ENCODE data around the gene PFAS.
A peak's percentile ranks its signal among the peaks of the same experiment; 100 is the strongest.
"Not testable (repeated sequence)": the region's sequence is repeated elsewhere in the genome, so short reads cannot be mapped to it uniquely, and the experiment has no call there.

PFAS gene

GRCh38 chr17:8225813-8226535 lies 23.1 kb upstream of the PFAS start:
- peak in 1 of 2 experiments; percentile 24 for DNase-seq

- no peak for DNase-seq
Observed at GRCh38 chr17:8226536-8227237, 22.4 kb upstream of the PFAS start.

GRCh38 chr17:8227238-8227581 lies 21.9 kb upstream of the PFAS start:
- DNase-seq, result no peak

GRCh38 chr17:8231701-8232100 lies 17.4 kb upstream of the PFAS start:
- DNase-seq, result no peak

GRCh38 chr17:8234361-8235270 lies 14.5 kb upstream of the PFAS start:
- no peak for DNase-seq

- DNase-seq, result no peak
Observed at GRCh38 chr17:8235676-8236075, 13.4 kb upstream of the PFAS start.

- no peak for DNase-seq
Observed at GRCh38 chr17:8237175-8237574, 11.9 kb upstream of the PFAS start.

- no peak for DNase-seq
Observed at GRCh38 chr17:8237886-8238285, 11.2 kb upstream of the PFAS start.

GRCh38 chr17:8243827-8244226 lies 5.3 kb upstream of the PFAS start:
- no peak for DNase-seq

- DNase-seq, result no peak
Observed at GRCh38 chr17:8244768-8245167, 4.3 kb upstream of the PFAS start.

- no peak for DNase-seq
Observed at GRCh38 chr17:8249621-8250500, 772 bp downstream of the PFAS start.

GRCh38 chr17:8251411-8251810 lies 2.3 kb downstream of the PFAS start:
- DNase-seq, result not testable (repeated sequence)

- no peak for DNase-seq
Observed at GRCh38 chr17:8253801-8254200, 4.7 kb downstream of the PFAS start.

- DNase-seq, result no peak
Observed at GRCh38 chr17:8254881-8255280, 5.8 kb downstream of the PFAS start.

- no peak for DNase-seq
Observed at GRCh38 chr17:8255499-8255898, 6.4 kb downstream of the PFAS start.

- DNase-seq, result no peak
Observed at GRCh38 chr17:8256291-8256690, 7.2 kb downstream of the PFAS start.

- no peak for DNase-seq
Observed at GRCh38 chr17:8256691-8257090, 7.6 kb downstream of the PFAS start.

GRCh38 chr17:8257801-8258200 lies 8.7 kb downstream of the PFAS start:
- DNase-seq, result no peak

GRCh38 chr17:8264320-8264719 lies 15.2 kb downstream of the PFAS start:
- no peak for DNase-seq

GRCh38 chr17:8264836-8265542 lies 15.9 kb downstream of the PFAS start:
- DNase-seq, result no peak

GRCh38 chr17:8266648-8267479 lies 17.8 kb downstream of the PFAS start:
- no peak for DNase-seq

Data from NCI-H446 (cell line).